Left lobe of liver (tissue), 2 donors: ENCODE results near the gene EP400. TPM values are rescaled to one million over a fixed set of nuclear protein-coding genes. Genes with fewer than 3 reads are reported as not detected.
"Not testable (repeated sequence)": the region's sequence is repeated elsewhere in the genome, so short reads cannot be mapped to it uniquely, and the experiment has no call there.

Experiments
- ATAC-seq: fragments of 200-7000 bp; cut with Tn5 transposase; one replicate; pipeline ENCODE4 v1.9.1; 2020; ENCODE audit warnings: mild to moderate bottlenecking, moderate library complexity
- DNase-seq: peaks from one replicate; pipeline ENCODE4 v3.0.0-alpha.2; 2020; ENCODE audit warnings: low spot score
- total RNA-seq: library from RNA; stranded (reverse); gene quantifications from one replicate; pipeline ENCODE4 v1.2.1, GENCODE V29; 2021
- donor health status: DM: no; HTN: no; CAD: no; lungs with moderate emphysema.
- donor health status: DM: no; HTN: yes; CAD: no.

EP400 gene
- total RNA-seq, 1 donor from 2014 or later = 14.3 TPM

DNA sequence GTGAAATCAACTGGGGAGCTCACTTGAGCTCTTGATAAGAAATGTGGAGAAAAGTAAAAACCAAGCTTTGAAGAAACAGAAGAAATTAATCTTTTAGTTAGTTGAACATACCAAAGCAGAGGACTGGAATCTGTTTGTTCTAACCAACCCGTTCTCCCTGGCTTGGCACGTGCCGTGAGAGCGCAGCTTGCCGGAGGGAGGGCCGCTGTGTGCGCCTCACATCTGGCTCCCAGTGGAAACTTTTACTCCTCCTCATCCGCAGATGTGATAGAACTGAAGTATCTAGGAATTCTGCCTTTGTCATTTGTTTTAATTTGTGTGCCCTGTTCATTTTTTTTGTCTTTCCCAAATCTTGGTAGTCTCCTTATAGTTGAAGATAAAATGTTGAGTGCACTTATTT, 129.5 kb downstream of the EP400 start:
- ATAC-seq (no peak), DNase-seq (no peak)

DNA sequence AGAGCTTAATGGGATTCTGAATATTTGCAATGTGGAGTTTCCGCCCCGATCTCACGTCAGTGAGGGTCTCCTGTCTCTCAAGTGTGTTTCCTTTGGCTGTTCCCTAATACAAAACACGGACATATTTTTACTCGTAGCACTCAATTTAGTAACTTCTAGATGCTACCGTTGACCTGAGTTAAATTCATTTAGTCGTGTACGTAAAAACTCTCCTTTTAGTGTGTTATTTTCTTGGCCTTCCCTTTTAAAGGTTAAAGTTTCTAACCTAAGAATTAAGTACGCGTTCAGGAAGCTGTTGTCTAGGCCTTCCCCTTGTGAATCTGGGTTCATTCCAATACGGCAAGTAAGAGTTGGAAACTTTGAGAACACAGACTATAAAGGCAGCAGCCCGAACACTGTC, 130.0 kb downstream of the EP400 start:
- DNase-seq = no peak
- no peak for ATAC-seq

DNA sequence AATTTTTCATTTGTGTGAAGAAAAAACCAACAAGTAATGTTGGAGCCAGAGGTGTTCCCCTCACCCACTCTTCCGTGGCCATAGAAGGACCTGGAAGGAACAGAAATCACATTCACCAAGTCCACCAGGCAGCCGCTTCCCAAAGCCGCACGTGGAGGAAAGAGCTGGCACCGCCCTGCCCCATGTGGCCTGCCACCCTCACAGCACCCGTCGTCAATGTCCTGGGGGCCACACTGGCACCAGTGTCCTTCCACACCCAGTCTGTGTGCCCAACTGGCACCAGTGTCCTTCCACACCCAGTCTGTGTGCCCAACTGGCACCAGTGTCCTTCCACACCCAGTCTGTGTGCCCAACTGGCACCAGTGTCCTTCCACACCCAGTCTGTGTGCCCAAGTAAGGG, 130.8 kb downstream of the EP400 start:
- not testable (repeated sequence) for ATAC-seq
- peak; percentile 42 for DNase-seq

DNA sequence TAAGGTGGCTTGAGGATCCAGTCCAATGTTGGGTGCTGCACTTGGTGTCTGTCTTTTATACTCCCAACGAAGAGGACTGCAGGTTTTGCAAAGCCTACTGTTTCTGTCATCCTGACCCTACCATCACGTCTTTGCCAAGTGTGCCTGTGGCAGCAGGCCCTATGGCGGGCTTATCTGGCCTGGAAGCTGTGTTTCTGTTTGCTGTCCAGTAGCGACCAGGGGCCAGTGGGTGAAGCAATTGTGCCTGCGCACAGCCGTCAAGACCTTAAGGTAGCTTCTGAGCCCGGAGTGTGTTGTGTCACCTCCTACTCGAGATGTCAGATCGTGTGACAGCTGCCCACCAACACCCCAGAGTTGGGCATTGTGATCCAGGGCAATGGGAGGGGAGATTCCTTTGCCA, 131.7 kb downstream of the EP400 start:
- DNase-seq = peak; percentile 84
- peak; percentile 57 for ATAC-seq

DNA sequence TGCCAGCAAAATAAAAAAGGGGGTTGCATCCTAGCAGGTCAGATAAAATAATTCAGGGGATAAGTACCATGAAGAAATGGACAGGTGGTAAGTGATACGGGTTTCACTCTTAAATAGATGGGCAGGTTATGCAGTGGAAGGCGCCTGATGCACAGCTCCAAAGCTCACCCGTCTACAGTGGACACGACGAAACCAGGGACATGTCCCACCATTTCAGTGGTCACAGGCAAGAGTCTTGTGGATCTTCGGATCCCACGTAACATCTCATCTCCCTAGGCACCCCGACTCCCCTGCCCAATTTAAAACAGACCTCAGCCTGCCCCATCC, 133.8 kb downstream of the EP400 start:
- no peak for DNase-seq
- no peak for ATAC-seq

DNA sequence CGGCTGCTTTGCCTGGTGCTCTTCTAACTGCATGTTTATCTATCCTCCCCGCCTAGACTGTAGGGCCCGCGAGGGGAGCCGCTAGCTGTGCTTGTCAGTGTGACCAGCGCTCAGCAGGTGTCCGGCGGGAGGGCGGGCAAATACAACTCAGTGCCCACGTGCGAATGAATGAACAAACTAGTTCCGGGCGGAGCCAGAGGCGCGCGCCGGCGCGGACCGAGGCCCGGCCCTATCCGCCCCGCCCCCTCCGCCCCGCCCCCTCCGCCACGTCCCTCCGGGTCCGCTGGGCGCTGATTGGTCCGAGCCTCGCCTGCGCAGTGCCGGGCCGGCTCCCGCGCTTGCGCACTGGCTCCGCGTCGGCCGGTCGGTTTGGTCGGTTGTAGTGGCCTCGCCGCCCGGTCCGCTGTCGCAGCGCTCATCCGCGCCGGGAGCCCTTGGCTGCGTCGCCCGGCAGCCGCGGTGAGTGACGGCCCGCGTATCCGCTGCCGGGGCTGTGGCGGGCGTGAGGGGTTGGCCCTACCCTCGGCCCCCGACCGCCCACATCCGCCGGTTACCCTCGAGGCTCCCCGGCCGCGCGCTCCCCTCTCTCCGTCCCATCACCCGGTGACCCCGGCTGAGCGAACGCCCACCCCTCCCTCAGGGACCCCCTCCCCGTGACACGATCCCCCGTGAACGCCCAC, 134.3 kb downstream of the EP400 start:
- DNase-seq = peak; percentile 95
- ATAC-seq = peak; percentile 83

DNA sequence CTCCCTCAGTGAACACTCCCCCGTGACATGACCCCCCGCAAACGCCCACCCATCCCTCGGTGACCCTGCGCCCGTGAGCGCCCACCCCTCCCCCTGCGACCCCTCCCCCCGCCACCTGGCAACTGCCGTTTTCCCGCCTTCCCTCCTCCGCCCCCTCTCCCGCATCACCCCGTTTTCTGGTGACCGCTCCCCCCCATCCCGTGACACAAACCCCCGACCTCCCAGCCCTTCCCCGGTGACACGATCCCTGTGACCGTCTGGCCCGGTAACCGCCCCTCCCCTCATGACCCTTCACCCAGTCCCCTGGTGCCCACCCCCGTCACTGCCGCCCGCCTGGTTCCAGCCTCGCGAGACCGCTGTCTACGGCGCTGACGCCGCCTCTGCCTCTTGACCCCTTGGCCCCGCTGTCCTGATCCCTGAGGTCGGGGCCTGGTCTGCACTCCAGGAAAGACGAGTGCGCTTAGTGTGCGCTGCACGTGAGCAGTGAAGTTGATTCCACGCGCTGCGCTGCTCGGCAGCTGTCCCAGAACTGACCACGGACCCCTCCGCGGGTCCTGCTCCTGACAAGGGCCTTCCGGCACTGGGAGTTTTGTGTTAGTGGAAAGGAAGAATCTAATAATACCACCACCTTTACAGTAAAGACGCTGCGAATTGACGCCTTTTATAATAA, 135.0 kb downstream of the EP400 start:
- peak; percentile 91 for DNase-seq

DNA sequence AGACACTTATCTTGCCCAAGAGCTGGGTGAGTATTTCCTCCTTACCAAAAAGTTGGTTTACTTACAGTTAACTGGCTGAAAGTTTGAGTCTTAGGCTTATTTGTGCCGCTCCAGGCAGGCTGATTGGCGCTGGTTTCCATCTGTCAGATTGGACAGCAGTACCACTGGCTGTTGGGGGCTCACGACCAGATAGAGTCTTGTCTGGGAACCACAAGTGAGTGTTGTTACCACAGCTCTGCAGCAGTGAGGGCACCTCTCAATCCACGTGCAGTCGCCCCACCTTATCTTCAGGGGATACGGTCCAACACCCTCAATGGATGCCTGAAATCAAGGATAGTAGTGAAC, 135.5 kb downstream of the EP400 start:
- peak; percentile 40 for DNase-seq
- no peak for ATAC-seq

More for the DNA sequence above, 135.0 kb downstream of the EP400 start:
- ATAC-seq = peak; percentile 78

DNA sequence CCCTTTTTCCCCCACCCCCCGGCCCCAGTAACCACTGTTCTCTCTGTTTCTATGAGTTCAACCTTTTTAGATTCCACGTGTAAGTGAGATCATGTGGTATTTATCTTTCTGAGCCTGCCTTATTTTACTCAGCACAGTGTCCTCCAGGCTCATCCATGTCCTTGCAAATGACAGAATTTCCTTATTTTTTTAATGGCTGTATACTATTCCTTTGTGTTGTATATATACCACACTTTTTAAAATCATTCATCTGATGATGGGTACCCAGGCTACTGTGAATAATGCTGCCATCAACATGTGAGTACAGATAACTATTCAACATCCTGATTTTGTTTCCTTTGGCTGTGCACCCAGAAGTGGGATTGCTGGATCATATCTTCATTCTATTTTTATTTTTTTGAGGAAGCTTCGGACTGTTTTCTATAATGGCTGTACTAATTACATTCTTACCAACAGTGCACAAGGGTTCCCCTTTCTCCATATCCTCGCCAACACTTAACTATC, 139.7 kb downstream of the EP400 start:
- no peak for ATAC-seq
- no peak for DNase-seq

DNA sequence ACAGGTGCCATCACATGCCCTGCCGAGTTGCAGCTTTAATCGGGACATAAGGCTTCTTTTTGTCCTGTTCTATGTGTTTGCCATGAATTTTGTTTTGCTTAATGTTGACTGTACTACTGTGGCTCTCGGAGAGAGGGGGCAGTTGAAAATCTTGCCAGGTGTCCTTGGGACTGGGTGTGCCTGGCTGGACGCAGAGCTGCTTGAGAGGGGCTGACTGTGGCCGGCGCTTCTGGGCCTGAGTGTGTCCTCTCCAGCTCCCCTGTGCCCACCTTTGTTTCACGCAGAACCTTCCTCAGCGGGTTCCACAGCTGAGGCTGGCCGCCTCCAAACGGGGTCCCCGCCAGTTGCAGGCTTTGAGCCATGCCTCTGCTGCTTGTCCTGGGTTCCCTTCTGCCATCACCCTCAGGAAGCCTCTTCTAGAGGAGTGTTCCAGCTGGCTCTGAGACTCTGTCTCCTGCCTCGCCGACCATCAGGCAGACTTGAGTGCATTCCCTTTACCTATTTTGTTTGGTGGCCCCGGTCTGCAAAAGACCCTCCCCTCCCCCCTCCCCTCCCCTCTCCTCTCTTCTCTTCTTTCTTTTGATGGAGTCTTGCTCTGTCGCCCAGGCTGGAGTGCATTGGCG, 144.6 kb downstream of the EP400 start:
- peak; percentile 33 for DNase-seq
- ATAC-seq = no peak

DNA sequence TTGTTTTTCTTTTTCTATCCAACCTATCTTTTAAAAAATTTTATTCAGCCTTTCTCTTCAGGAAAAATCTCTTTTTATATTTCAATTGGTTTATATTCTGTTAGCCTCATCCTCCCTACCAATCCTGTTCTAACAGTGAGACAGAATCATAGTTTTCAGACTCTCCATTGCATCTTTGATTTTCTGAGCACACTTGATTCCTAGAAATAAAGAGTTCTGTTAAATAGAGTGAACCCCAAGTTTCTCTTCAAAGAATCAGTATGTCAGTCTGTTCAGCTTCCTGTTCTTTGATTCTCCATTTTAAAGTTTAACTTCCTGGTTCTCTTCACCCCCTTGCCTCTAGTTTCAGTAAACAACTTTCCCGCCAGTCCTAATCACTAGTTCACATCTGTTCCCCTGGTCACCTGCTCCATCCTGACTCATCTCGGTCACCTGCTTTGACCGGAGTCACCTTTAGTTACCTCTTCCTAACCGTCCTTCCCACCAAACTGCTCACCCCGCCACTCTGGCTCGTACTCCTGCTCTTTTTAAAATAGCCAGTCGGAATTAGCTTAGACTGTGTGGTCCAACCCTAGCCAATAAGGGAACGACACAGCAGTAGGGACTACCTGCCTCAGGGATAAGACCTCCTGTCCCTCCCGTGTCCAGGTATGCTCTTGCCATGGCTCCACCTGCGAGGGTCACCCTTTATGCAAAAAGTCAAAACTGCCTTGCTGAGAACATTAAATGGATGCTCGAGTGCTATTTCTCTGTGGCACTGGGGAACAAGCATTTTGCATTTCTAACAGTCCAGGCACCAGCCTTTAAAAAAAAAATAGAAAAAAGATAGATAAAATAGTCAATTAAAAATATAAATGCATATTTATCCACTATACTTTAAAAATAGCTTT, 146.0 kb downstream of the EP400 start:
- ATAC-seq (no peak), DNase-seq (peak; percentile 35)

DNA sequence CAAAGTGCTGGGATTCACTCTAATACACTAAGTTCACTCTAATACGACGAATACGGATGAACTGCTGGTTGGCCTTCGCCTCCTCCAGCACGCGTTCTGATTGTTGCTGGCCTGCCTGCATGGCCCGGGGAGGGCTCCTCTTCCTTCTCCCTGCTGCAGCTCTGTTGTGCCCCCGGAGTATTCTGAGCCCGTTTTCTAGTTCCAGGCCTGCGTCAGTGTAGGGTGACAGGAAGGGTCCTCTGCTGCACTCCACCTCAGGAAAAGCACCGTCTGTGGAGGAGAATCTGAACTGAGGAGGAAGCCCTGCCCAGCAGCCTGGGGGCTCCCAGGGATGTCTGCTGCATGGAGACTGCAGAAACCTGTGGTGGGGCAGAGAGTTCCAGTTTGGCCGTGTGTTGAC, 150.0 kb downstream of the EP400 start:
- DNase-seq (peak; percentile 24), ATAC-seq (no peak)

DNA sequence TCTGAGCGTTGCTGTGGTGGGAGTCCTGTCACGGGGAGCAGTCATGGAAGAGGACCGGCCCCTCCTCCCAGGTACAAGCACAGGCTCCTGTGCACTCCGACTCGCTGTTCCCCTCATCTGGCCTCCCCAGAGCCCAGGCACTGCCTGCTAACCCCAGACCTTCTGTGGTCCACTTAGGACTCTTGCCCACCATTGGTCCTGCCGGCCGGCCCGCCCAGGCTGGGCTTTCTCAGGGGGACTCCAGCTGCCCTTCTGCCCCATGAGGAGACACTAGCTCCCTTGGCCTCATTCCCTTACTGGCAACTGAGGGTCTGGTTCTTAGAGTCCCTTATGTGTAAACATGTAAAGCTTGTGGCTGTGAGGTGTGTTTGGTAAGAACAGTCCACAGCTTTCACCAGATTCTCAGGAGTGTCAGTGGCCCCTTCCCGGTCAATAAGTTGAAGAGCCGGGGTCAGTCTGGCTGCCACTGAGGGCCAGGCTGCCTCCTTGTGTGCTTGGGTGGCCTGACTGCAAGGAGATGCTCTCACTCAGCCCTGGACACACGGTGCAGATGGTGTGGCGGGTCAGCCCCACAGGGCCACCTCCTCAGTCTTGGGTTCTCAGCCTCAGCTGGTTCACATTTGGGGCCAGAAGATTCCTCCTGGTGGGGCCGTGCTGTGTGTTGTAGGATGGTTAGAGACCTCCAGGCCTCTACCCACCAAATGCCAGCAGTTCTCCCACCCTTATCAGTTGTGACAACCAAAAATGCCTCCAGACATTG, 150.7 kb downstream of the EP400 start:
- ATAC-seq (no peak), DNase-seq (peak; percentile 36)

DNA sequence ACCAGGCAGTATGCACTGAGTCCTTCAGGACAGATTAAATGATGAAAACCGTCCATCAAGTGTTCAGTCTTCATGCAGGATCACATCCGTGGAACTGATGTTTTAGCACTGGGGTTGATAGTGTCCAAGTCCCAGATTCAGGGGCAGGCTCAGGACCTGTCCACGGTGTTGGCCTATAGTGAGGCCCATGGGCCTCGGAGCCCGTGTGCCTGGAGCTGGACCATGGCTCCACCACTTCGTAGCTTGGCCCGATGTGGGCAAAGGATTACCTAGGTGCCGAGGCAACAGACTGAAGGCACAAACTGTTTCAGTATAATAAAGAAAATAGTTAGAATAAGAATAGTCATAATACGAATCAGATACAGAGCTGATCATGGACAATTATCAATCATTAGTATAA, 152.6 kb downstream of the EP400 start:
- DNase-seq (peak; percentile 14), ATAC-seq (no peak)

DNA sequence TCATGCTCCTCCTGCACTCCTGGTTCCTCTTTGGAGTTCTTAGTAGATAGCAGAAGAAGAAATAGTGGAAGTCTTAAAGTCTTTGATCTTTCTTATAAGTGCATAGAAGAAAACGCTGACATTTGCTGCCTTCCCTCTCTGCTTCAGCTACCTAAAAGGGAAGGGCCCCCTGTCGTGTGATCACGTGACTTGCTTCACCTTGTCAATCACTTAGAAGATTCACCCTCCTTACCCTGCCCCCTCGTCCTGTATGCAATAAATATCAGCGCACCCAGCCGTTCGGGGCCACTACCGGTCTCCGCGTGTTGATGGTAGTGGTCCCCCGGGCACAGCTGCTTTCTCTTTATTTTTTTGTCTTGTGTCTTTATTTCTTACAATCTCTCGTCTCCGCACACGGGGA, 153.3 kb downstream of the EP400 start:
- not testable (repeated sequence) for DNase-seq, ATAC-seq

DNA sequence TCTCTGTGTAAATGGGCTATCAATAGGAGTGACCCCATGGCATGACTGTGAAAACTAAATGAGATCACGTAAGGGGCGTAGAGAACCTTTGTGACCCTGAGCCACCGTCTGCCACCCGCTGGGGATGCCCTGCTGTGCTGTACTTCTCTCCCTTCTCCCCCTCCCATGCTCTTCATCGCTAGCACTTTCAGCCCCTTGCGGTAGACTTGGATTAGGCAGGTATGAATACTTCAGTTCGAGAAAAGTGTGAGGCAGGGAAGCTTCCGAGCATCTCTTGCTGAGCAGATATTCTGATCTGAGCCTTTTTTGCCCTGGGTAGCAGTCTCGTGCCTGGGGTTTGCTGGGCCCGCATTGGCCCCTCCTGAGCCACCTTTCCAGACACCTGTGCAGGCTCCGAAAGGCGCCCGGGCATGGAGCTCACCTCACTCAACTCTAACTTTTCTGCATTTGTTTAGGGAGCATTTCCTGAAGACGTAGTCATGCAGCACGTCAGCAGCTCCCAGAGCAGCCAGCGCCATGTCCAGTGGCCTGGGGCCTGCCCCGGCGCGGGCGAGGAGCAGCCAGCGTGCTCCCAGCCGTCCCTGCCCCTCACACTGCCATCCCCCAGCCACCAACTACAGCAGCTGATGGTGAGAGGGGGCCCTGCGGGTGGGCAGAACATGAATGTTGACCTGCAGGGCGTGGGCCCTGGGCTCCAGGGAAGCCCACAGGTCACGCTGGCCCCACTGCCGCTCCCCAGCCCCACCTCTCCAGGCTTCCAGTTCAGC, 154.0 kb downstream of the EP400 start:
- ATAC-seq (no peak), DNase-seq (peak; percentile 24)

DNA sequence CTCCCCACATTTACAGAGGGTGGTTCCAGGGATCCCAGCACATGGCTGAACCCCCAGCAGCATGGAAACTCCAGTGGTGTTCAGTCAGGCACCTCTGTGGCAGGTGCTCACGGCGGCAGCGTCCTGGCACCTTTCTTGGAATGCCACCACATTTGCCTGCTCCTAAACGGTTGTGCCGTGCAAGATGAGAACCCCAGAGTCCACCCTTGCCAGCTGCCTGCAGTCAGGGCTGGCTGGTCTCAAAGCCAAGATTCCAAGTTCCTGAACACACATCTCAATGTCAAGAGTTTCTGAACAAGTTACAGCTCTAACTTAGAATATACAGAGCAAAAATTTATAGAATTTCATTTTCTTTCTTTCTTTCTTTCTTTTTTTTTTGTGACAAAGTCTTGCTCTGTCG, 155.7 kb downstream of the EP400 start:
- no peak for ATAC-seq
- peak; percentile 31 for DNase-seq

DNA sequence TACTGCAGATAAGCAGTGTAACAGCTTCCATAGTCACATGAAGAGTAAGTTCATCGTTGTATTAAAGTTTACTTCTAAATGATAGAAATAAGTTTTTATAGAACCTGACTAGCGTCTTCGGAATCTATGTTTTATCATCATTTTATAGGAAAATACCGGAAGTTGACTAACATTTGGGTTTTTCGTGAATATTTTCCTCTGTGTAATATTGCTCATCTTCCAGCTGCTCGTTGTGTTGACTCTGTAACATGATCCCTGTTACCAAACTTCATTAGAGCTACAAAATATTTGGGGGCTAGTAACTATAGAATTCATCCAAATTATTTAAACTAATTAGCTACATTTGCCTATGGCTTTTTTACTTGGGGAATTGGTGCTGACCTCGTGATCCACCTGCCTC, 157.2 kb downstream of the EP400 start:
- ATAC-seq (no peak), DNase-seq (no peak)

DNA sequence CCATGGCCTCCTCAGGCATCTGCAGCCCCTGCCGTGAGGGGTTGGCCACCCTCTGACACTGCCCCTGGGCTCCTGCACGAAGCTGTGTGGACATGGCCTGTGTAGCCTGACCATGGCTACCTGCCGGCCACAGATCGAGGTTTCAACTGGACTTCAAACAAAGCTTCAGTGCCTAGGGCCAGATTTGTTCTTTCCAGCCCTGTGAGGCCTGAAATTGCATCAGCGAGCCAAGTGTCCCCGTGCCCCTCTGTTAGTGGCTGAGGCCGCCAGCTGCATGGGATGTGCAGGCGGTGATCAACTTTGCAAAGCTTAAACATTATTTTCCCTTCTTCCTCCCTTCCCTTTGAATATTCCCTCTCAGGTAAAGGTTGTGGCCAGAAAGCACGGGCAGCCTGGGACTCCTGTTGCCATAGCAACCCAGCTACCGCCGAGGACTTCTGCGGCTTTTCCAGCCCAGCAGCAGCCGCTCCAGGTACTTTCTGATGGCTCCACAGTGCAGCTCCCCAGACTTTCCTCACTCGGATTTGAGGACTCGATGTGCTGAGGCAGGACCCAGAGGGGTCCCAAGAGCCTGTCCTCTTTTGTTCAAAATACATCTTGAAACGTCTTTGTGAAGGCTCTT, 158.6 kb downstream of the EP400 start:
- ATAC-seq = no peak

More for the DNA sequence above, 158.6 kb downstream of the EP400 start:
- DNase-seq = peak; percentile 32
